WTC11 (cell line): ENCODE data around the gene MUC6. TPM values are rescaled to one million over a fixed set of nuclear protein-coding genes. Genes with fewer than 3 reads are reported as not detected.

Source experiments
- ATAC-seq: fragments of 200-7000 bp; cut with Tn5 transposase; 2 replicates; pipeline ENCODE4 v1.10.0; 2021; ENCODE audit warnings: mild to moderate bottlenecking, moderate library complexity
- CTCF ChIA-PET: fragments of 300-600 bp; sonication (Branson Sonifier 250); formaldehyde crosslinking; loops from one replicate; lab custom pipeline; 2021; ENCODE audit warnings: antibody characterized with exemption; lab: Charles Lee
- POLR2A ChIA-PET: fragments of 350-600 bp; sonication (Branson Sonifier 250); formaldehyde crosslinking; loops from one replicate; lab custom pipeline; 2021; ENCODE audit warnings: antibody characterized with exemption; lab: Charles Lee
- DNase-seq: peaks from one replicate; pipeline ENCODE4 v3.0.0; 2021; ENCODE audit warnings: low spot score
- H3K27ac Mint-ChIP-seq: 2 replicates; pipeline ENCODE4 v1.8.0; 2021; ENCODE audit warnings: mixed read lengths
- H3K27me3 Mint-ChIP-seq: 2 replicates; pipeline ENCODE4 v1.8.0; 2021; ENCODE audit warnings: low read depth, mild to moderate bottlenecking, moderate library complexity, mixed read lengths
- H3K36me3 Mint-ChIP-seq: 2 replicates; pipeline ENCODE4 v1.8.0; 2021; ENCODE audit warnings: mixed read lengths
- H3K4me1 Mint-ChIP-seq: 2 replicates; pipeline ENCODE4 v1.8.0; 2022; ENCODE audit warnings: mixed read lengths
- H3K4me3 Mint-ChIP-seq: 2 replicates; pipeline ENCODE4 v1.8.0; 2021; ENCODE audit warnings: mild to moderate bottlenecking, moderate library complexity, mixed read lengths
- H3K9me3 Mint-ChIP-seq: 2 replicates; pipeline ENCODE4 v1.8.0; 2021; ENCODE audit warnings: mixed read lengths
- AFF4 ChIP-seq: sonication (generic); formaldehyde crosslinking; IDR thresholded peaks from 2 replicates; pipeline ENCODE4 v1.8.1; 2023; ENCODE audit warnings: mild to moderate bottlenecking, missing genetic modification reagents, borderline replicate concordance
- AR ChIP-seq: fragments of 250-450 bp; sonication (Bioruptor Pico); IDR thresholded peaks from 2 replicates; pipeline ENCODE4 v1.9.0; 2021; ENCODE audit warnings: mild to moderate bottlenecking
- ATF1 ChIP-seq: sonication (generic); formaldehyde crosslinking; IDR thresholded peaks from 2 replicates; pipeline ENCODE4 v1.8.1; 2023; ENCODE audit warnings: mild to moderate bottlenecking, moderate library complexity, missing genetic modification reagents
- ATF3 ChIP-seq: sonication (generic); formaldehyde crosslinking; conservative IDR thresholded peaks from 2 replicates; pipeline ENCODE4 v1.8.1; 2022; ENCODE audit warnings: mild to moderate bottlenecking, missing genetic modification reagents
- CDX4 ChIP-seq: fragments of 250-450 bp; sonication (Bioruptor Pico); IDR thresholded peaks from 2 replicates; pipeline ENCODE4 v1.9.0; 2021; ENCODE audit warnings: moderate library complexity, mild to moderate bottlenecking, inconsistent platforms, borderline replicate concordance
- CREB1 ChIP-seq: sonication (generic); formaldehyde crosslinking; IDR thresholded peaks from 2 replicates; pipeline ENCODE4 v1.8.0; 2023; ENCODE audit warnings: mild to moderate bottlenecking, missing genetic modification reagents
- E2F1 ChIP-seq: sonication (generic); formaldehyde crosslinking; IDR thresholded peaks from 2 replicates; pipeline ENCODE4 v1.8.0; 2022; ENCODE audit warnings: mild to moderate bottlenecking, missing genetic modification reagents
- ESRRA ChIP-seq: sonication (generic); formaldehyde crosslinking; IDR thresholded peaks from 2 replicates; pipeline ENCODE4 v1.8.1; 2022; ENCODE audit warnings: mild to moderate bottlenecking, missing genetic modification reagents, borderline replicate concordance
- FOXK1 ChIP-seq: sonication (generic); formaldehyde crosslinking; IDR thresholded peaks from 2 replicates; pipeline ENCODE4 v1.8.0; 2022; ENCODE audit warnings: mild to moderate bottlenecking, moderate library complexity, missing genetic modification reagents
- GABPB1 ChIP-seq: sonication (generic); formaldehyde crosslinking; IDR thresholded peaks from 2 replicates; pipeline ENCODE4 v1.8.1; 2023; ENCODE audit warnings: mild to moderate bottlenecking, missing genetic modification reagents
- HMGA2 ChIP-seq: fragments of 250-450 bp; sonication (Bioruptor Pico); IDR thresholded peaks from 2 replicates; pipeline ENCODE4 v1.4.0; 2021; ENCODE audit warnings: mild to moderate bottlenecking, moderate library complexity
- MXD4 ChIP-seq: fragments of 250-450 bp; sonication (Bioruptor Pico); IDR thresholded peaks from 2 replicates; pipeline ENCODE4 v1.8.0; 2021; ENCODE audit warnings: mild to moderate bottlenecking, moderate library complexity, borderline replicate concordance
- NFYB ChIP-seq: sonication (generic); formaldehyde crosslinking; conservative IDR thresholded peaks from 2 replicates; pipeline ENCODE4 v1.8.0; 2022; ENCODE audit warnings: low read depth, missing genetic modification reagents
- PRDM15 ChIP-seq: sonication (generic); formaldehyde crosslinking; IDR thresholded peaks from 2 replicates; pipeline ENCODE4 v1.8.0; 2022; ENCODE audit warnings: missing genetic modification reagents
- SMAD3 ChIP-seq: sonication (generic); formaldehyde crosslinking; IDR thresholded peaks from 2 replicates; pipeline ENCODE4 v1.8.0; 2022; ENCODE audit warnings: missing genetic modification reagents, mild to moderate bottlenecking, borderline replicate concordance
- SOX15 ChIP-seq: fragments of 250-450 bp; sonication (Bioruptor Pico); IDR thresholded peaks from 2 replicates; pipeline ENCODE4 v1.9.0; 2021; ENCODE audit warnings: mild to moderate bottlenecking
- USF1 ChIP-seq: sonication (generic); formaldehyde crosslinking; IDR thresholded peaks from 2 replicates; pipeline ENCODE4 v1.8.0; 2022; ENCODE audit warnings: mild to moderate bottlenecking, missing genetic modification reagents
- ZNF396 ChIP-seq: fragments of 250-450 bp; sonication (Bioruptor Pico); IDR thresholded peaks from 2 replicates; pipeline ENCODE4 v1.8.0; 2021; ENCODE audit warnings: mild to moderate bottlenecking, moderate library complexity, borderline replicate concordance
- ZNF671 ChIP-seq: fragments of 250-450 bp; sonication (Bioruptor Pico); IDR thresholded peaks from 2 replicates; pipeline ENCODE4 v1.8.0; 2021; ENCODE audit warnings: mild to moderate bottlenecking
- total RNA-seq: library from RNA; stranded (reverse); gene quantifications from 3 replicates; pipeline ENCODE4 v1.2.3, GENCODE V29; 2021

The MUC6 gene
- total RNA-seq, 1 experiment from 2014 or later: 0.13 TPM

- TF ChIP-seq AR (CRISPR knock-in tag) (no peak), NFYB (CRISPR knock-in tag) (no peak), E2F1 (CRISPR knock-in tag) (no peak), PRDM15 (CRISPR knock-in tag) (no peak)
- TF ChIP-seq, all 79 proteins: peak for 0
These were observed 23.5 kb downstream of the MUC6 start (continued) for GRCh38 chr11:1012740-1013630.

GRCh38 chr11:1012291-1012690 lies 24.2 kb downstream of the MUC6 start:
- DNase-seq: no peak
- Mint-ChIP-seq H3K27me3 (no peaks in the 10 kb centered on the region; the same call in 1 of the 2 replicates), H3K4me1 (no peaks in the 10 kb centered on the region), H3K9me3 (peaks cover 14% of the 10 kb centered on the region), H3K4me3 (no peak overlapping the region), H3K27ac (no peak overlapping the region), H3K36me3 (peaks cover 27% of the 10 kb centered on the region)
- ATAC-seq: no peak
- TF ChIP-seq ZNF671 (no peak), ATF3 (CRISPR knock-in tag) (no peak), ESRRA (CRISPR knock-in tag) (no peak), ZNF396 (CRISPR knock-in tag) (no peak), FOXK1 (CRISPR knock-in tag) (no peak), ATF1 (CRISPR knock-in tag) (no peak), GABPB1 (CRISPR knock-in tag) (no peak), USF1 (no peak), SOX15 (CRISPR knock-in tag) (no peak)
- ChIA-PET POLR2A (no interaction called here), CTCF (no interaction called here)

GRCh38 chr11:1011320-1011698 lies 25.2 kb downstream of the MUC6 start:
- ATAC-seq: no peak
- peaks cover 18% of the 10 kb centered on the region for H3K36me3 Mint-ChIP-seq
- CTCF ChIA-PET: no interaction called here
- TF ChIP-seq ZNF396 (CRISPR knock-in tag) (no peak), FOXK1 (CRISPR knock-in tag) (no peak), MXD4 (no peak), CREB1 (CRISPR knock-in tag) (no peak), SMAD3 (no peak), CDX4 (no peak), AFF4 (CRISPR knock-in tag) (no peak), HMGA2 (CRISPR knock-in tag) (no peak)

More at GRCh38 chr11:1011320-1011698, 25.2 kb downstream of the MUC6 start:
- Mint-ChIP-seq H3K4me1 (no peaks in the 10 kb centered on the region), H3K27me3 (no peaks in the 10 kb centered on the region), H3K27ac (no peak overlapping the region), H3K4me3 (no peak overlapping the region), H3K9me3 (peaks cover 4% of the 10 kb centered on the region)
- no peak for DNase-seq
- POLR2A ChIA-PET: no interaction called here
